Left lung (tissue), 10 donors: Measurements from ENCODE around the gene LRRK1. TPM values are rescaled to one million over a fixed set of nuclear protein-coding genes. Genes with fewer than 3 reads are reported as not detected.

Experiments
- ATAC-seq: fragments of 200-7000 bp; cut with Tn5 transposase; one replicate; pipeline ENCODE4 v1.9.1; 2020; ENCODE audit warnings: moderate library complexity
- DNase-seq, 4 donors: peaks; one replicate each; pipeline ENCODE4 v3.0.0-alpha.2; 2013 to 2020
- H3K27ac ChIP-seq, 2 donors: fragments of 200-600 bp; sonication (generic) in 1 of 2; one replicate each; pipeline versions ENCODE4 v1.5.0 to v1.8.0; 2020 to 2021
- H3K27me3 ChIP-seq, 2 donors: fragments of 200-600 bp; sonication (generic) in 1 of 2; one replicate each; pipeline versions ENCODE4 v1.5.0 to v1.8.0; 2020 to 2021
- H3K36me3 ChIP-seq, 2 donors: fragments of 200-600 bp; sonication (generic) in 1 of 2; one replicate each; pipeline versions ENCODE4 v1.5.0 to v1.8.0; 2020 to 2021
- H3K4me1 ChIP-seq, 2 donors: fragments of 200-600 bp; one replicate each; pipeline ENCODE4 v1.8.0; 2021
- H3K4me3 ChIP-seq, 2 donors: fragments of 200-600 bp; sonication (generic) in 1 of 2; one replicate each; pipeline versions ENCODE4 v1.5.0 to v1.8.0; 2020 to 2021; ENCODE audit warnings: mild to moderate bottlenecking in 1 of 2
- H3K9me3 ChIP-seq, 2 donors: fragments of 200-600 bp; sonication (generic) in 1 of 2; one replicate each; pipeline versions ENCODE4 v1.5.0 to v1.8.0; 2020 to 2021
- CTCF ChIP-seq, 2 donors: fragments of 200-600 bp; sonication (generic) in 1 of 2; IDR thresholded peaks; one replicate each; pipeline versions ENCODE4 v1.5.0 to v1.8.0; 2021; ENCODE audit warnings: antibody characterized with exemption in 2 of 2
- intact Hi-C, 2 donors: fragments of 100-400 bp; cut with DNase I; formaldehyde crosslinking; loops; one replicate each; pipeline versions ENCODE4 v1.11.2 to v1.14.2; 2022
- polyA plus RNA-seq, 6 donors: library from polyadenylated mRNA; unstranded; fragments of 120-200 nt; gene quantifications; one replicate each; pipeline ENCODE4 v1.2.1, GENCODE V29; 2013; ENCODE audit not compliant: insufficient read length in 6 of 6
- total RNA-seq, 2 donors: library from RNA; stranded (reverse); fragmentation: NEBNext Ultra II Directional; extraction: Animal tissue kit (Norgen Biotek cat#: 25700); gene quantifications; one replicate each; pipeline ENCODE4 v1.2.1, GENCODE V29; 2021
- donor health status: DM: no; HTN: yes; CAD: no.
- donor health status: DM: no; HTN: no; CAD: no.

LRRK1 gene
- total and polyA plus RNA-seq, 8 donors = 1.9 to 24.2 (median 3.0) TPM

- intact Hi-C loops = no loop called here
- Histone ChIP-seq H3K9me3 (no peaks in the 10 kb centered on the region), H3K27me3 (no peaks in the 10 kb centered on the region), H3K36me3 (peaks cover 0 to 32% of the 10 kb centered on the region in 2 donors), H3K27ac (no peak overlapping the region), H3K4me1 (no peaks in the 10 kb centered on the region), H3K4me3 (no peak overlapping the region)
- no peak for TF ChIP-seq CTCF (IDR thresholded peaks at IDR 0.05)
- ATAC-seq (no peak), DNase-seq (no peak)
These were observed 66.2 kb downstream of the LRRK1 start for GRCh38 chr15:100985401-100985800.

GRCh38 chr15:100986158-100986896, 67.2 kb downstream of the LRRK1 start:
- ATAC-seq = peak; percentile 64

GRCh38 chr15:100987143-100987542, 68.0 kb downstream of the LRRK1 start:
- no peak for ATAC-seq
- no peak for DNase-seq
- Histone ChIP-seq H3K36me3 (peaks cover 0 to 32% of the 10 kb centered on the region in 2 donors), H3K27me3 (no peaks in the 10 kb centered on the region), H3K27ac (no peak overlapping the region), H3K4me3 (no peak overlapping the region), H3K4me1 (no peaks in the 10 kb centered on the region), H3K9me3 (no peaks in the 10 kb centered on the region)
- TF ChIP-seq CTCF (IDR thresholded peaks at IDR 0.05) = no peak
- intact Hi-C loops = no loop called here

More at GRCh38 chr15:100986158-100986896, 67.2 kb downstream of the LRRK1 start:
- TF ChIP-seq CTCF (IDR thresholded peaks at IDR 0.05) = no peak
- Histone ChIP-seq H3K4me3 (no peak overlapping the region), H3K4me1 (no peaks in the 10 kb centered on the region), H3K27ac (no peak overlapping the region), H3K36me3 (peaks cover 0 to 32% of the 10 kb centered on the region in 2 donors), H3K9me3 (no peaks in the 10 kb centered on the region), H3K27me3 (no peaks in the 10 kb centered on the region)
- no peak for DNase-seq
- intact Hi-C loops = no loop called here

GRCh38 chr15:100988297-100988696, 69.1 kb downstream of the LRRK1 start:
- H3K27ac ChIP-seq = no peak overlapping the region
- DNase-seq (no peak), ATAC-seq (no peak)

More at GRCh38 chr15:100988297-100988696, 69.1 kb downstream of the LRRK1 start:
- Histone ChIP-seq H3K9me3 (no peaks in the 10 kb centered on the region), H3K4me1 (no peaks in the 10 kb centered on the region), H3K4me3 (no peak overlapping the region), H3K36me3 (peaks cover 0 to 32% of the 10 kb centered on the region in 2 donors), H3K27me3 (no peaks in the 10 kb centered on the region)
- no peak for TF ChIP-seq CTCF (IDR thresholded peaks at IDR 0.05)
- intact Hi-C loops = no loop called here
